ENCODE measurements around the gene PTPN6. TPM values are rescaled to one million over a fixed set of nuclear protein-coding genes. Genes with fewer than 3 reads are reported as not detected.

Gene PTPN6
- 9.5 and 10.6 TPM in 2 replicates for total RNA-seq (2016; rRNA removed; fragmentation: Illumina TruSeq; extraction: Trizol)
- 2.7 and 2.8 TPM in 2 replicates for total RNA-seq (2016; cell fraction: cytosol; rRNA removed; fragmentation: Illumina TruSeq; extraction: Trizol; ENCODE audit: low read depth)
- total RNA-seq (2016; cell fraction: insoluble cytoplasmic fraction; rRNA removed; fragmentation: Illumina TruSeq; extraction: Trizol) = 9.8 and 10.6 TPM in 2 replicates
- 5.0 and 5.3 TPM in 2 replicates for total RNA-seq (2016; cell fraction: membrane; rRNA removed; fragmentation: Illumina TruSeq; extraction: Trizol)
- 6.1 and 6.3 TPM in 2 replicates for total RNA-seq (2016; cell fraction: nucleus; rRNA removed; fragmentation: Illumina TruSeq; extraction: Trizol)
- polyA plus RNA-seq (2011; rRNA removed) = 9.1 and 10.5 TPM in 2 replicates
- polyA plus RNA-seq (2011; cell fraction: cytosol; rRNA removed) = 8.0 and 10.7 TPM in 2 replicates
- polyA plus RNA-seq (2011; cell fraction: nucleus; rRNA removed) = 13.2 and 17.8 TPM in 2 replicates
- 9.0 and 12.4 TPM in 2 replicates for polyA plus RNA-seq (2012)
- polyA plus RNA-seq (2016; cell fraction: cytosol; fragmentation: Illumina TruSeq; extraction: Trizol; ENCODE audit: low read depth) = 1.6 and 1.7 TPM in 2 replicates
- polyA plus RNA-seq (2016; cell fraction: insoluble cytoplasmic fraction; fragmentation: Illumina TruSeq; extraction: Trizol; ENCODE audit: low read depth) = 8.9 and 12.5 TPM in 2 replicates
- 3.1 and 4.4 TPM in 2 replicates for polyA plus RNA-seq (2016; cell fraction: membrane; fragmentation: Illumina TruSeq; extraction: Trizol; ENCODE audit: low read depth)
- 17.8 and 18.0 TPM in 2 replicates for polyA plus RNA-seq (2016; cell fraction: nucleus; fragmentation: Illumina TruSeq; extraction: Trizol; ENCODE audit: insufficient read depth, low read depth)
- 14.7 and 22.7 TPM in 2 replicates for polyA minus RNA-seq (2011; rRNA and poly(A)+ RNA removed; ENCODE audit: low replicate concordance)
- polyA minus RNA-seq (2011; cell fraction: cytosol; rRNA and poly(A)+ RNA removed) = 10.0 and 10.3 TPM in 2 replicates
- 4.1 and 4.2 TPM in 2 replicates for polyA minus RNA-seq (2011; cell fraction: nucleus; rRNA and poly(A)+ RNA removed)
- percentile 43 among the genes with signal in this experiment for Bru-seq, nascent RNA
- BruChase-seq, experiment 1, labeled RNA remaining after a 6-hour chase = percentile 55 among the genes with signal in this experiment
- BruChase-seq, experiment 2, labeled RNA remaining after a 2-hour chase = percentile 46 among the genes with signal in this experiment
- long read RNA-seq, experiment 1, partial matches to known transcripts = 3 of 4 reads
- long read RNA-seq, experiment 1, other reads (novel, unspliced or antisense) = 1 of 4 reads
- long read RNA-seq, experiment 2, transcript PTPN6-202 (16 exons, 2,159 nt) = major isoform, 5 of 15 reads
- long read RNA-seq, experiment 2, partial matches to known transcripts = 3 of 15 reads
- long read RNA-seq, experiment 2, other reads (novel, unspliced or antisense) = 7 of 15 reads

GRCh38 chr12:6950811-6951540 lies at the start of gene PTPN6:
PTPN6 (plus strand) TSS chr12:6951356; CDS start chr12:6951513, 157 bp downstream.
- no peaks in the 10 kb centered on the region for H3K27me3 ChIP-seq (ENCODE audit: control insufficient read depth in 1 of 2, insufficient read depth in 2 of 2, low read length in 2 of 2)
- CTCF ChIA-PET (ENCODE audit: low intra/inter-chr PET ratio, low total read pairs) = interaction anchor here (0.7 kb wide), 1 partner anchor 82 kb away, joined by 3 read pairs; no protein-coding TSS in a partner anchor
- TF ChIP-seq KDM4B (CRISPR knock-in tag; IDR thresholded peaks at IDR 0.05) = no peak
- H3K36me3 ChIP-seq (replicated peaks in 1 of 2; ENCODE audit: control insufficient read depth in 1 of 2, insufficient read depth in 2 of 2, low read length in 2 of 2) = no peaks in the 10 kb centered on the region; a peak in 1 of 5 replicates
- no peak for FAIRE-seq
- BruUV-seq (replicated peaks) = no TSS peak
- WGBS (ENCODE audit: low lambda C conversion rate) = 92% methylated on average over 17 of the region's 25 CpGs
- no peak for ATAC-seq
- no peaks in the 10 kb centered on the region for H3K9me3 ChIP-seq (ENCODE audit: low read length)
- no peaks in the 10 kb centered on the region for H4K20me1 ChIP-seq (ENCODE audit: insufficient read depth, low read length)
- no peak within 1 kb of the TSS for H3K27ac ChIP-seq (ENCODE audit: extremely low read length, insufficient read depth, low read length)
- peaks cover 18% of the 10 kb centered on the region for H3K4me1 ChIP-seq (ENCODE audit: insufficient read depth, low read length)
- no peak for DNase-seq (ENCODE audit: low spot score)
- no peak within 1 kb of the TSS for H3K4me3 ChIP-seq (replicated peaks in 1 of 3; ENCODE audit: insufficient read depth in 1 of 3, low read depth in 2 of 3, low read length in 3 of 3)
- H3K9ac ChIP-seq (ENCODE audit: insufficient read depth, low read depth, low read length) = no peak within 1 kb of the TSS
- in situ Hi-C loops (cut with HindIII; ENCODE audit: extremely low pct_ligation_motif_present, low pct_unique_long_range_greater_than_20kb) = no loop called here
- H3K79me2 ChIP-seq (ENCODE audit: insufficient read depth, low read length) = no peaks in the 10 kb centered on the region
- intact Hi-C loops (cut with micrococcal nuclease; ENCODE audit: unreplicated experiment) = no loop called here
- no peak within 1 kb of the TSS for H3K4me2 ChIP-seq (ENCODE audit: low read depth, low read length)
- no peak within 1 kb of the TSS for H2AFZ ChIP-seq (ENCODE audit: low read length)
- POLR2A ChIA-PET = no interaction called here
